Smooth muscle cell (in vitro differentiated cells): ENCODE measurements around the gene ZBTB45. TPM values are rescaled to one million over a fixed set of nuclear protein-coding genes. Genes with fewer than 3 reads are reported as not detected.

Experiments used
- DNase-seq: peaks from one replicate; lab custom pipeline; 2025; ENCODE audit not compliant: unreplicated experiment; lab: John Stamatoyannopoulos, UW
- H2AFZ ChIP-seq: fragments of 200-600 bp; sonication (generic); 2 replicates; pipeline ENCODE4 v1.6.0; 2016; ENCODE audit warnings: antibody characterized with exemption, low read depth, mild to moderate bottlenecking
- H3F3A ChIP-seq: fragments of 200-600 bp; sonication (generic); 2 replicates; pipeline ENCODE4 v1.6.0; 2017; ENCODE audit warnings: antibody characterized with exemption, low read depth
- H3K27ac ChIP-seq: fragments of 200-600 bp; sonication (generic); 2 replicates; pipeline ENCODE4 v1.5.1; 2016; ENCODE audit warnings: low read depth, mild to moderate bottlenecking
- H3K27me3 ChIP-seq: fragments of 200-600 bp; sonication (generic); 2 replicates; pipeline ENCODE4 v1.6.1; 2016; ENCODE audit warnings: low read depth, mild to moderate bottlenecking
- H3K36me3 ChIP-seq: fragments of 200-600 bp; sonication (generic); 2 replicates; pipeline ENCODE4 v1.5.1; 2016; ENCODE audit warnings: low read depth
- H3K4me1 ChIP-seq: fragments of 200-600 bp; sonication (generic); 2 replicates; pipeline ENCODE4 v1.5.1; 2016; ENCODE audit warnings: low read depth
- H3K4me2 ChIP-seq: fragments of 200-600 bp; sonication (generic); 2 replicates; pipeline ENCODE4 v1.6.0; 2016; ENCODE audit warnings: mild to moderate bottlenecking
- H3K4me3 ChIP-seq: fragments of 200-600 bp; sonication (generic); 2 replicates; pipeline ENCODE4 v1.5.1; 2016; ENCODE audit warnings: mild to moderate bottlenecking
- H3K79me2 ChIP-seq: fragments of 200-600 bp; sonication (generic); 2 replicates; pipeline ENCODE4 v1.6.0; 2016; ENCODE audit warnings: low read depth, mild to moderate bottlenecking
- H3K9ac ChIP-seq: fragments of 200-600 bp; sonication (generic); 2 replicates; pipeline ENCODE4 v1.6.0; 2016; ENCODE audit warnings: low read depth
- H3K9me3 ChIP-seq: fragments of 200-600 bp; sonication (generic); replicated peaks from 2 replicates; pipeline ENCODE4 v1.5.1; 2016; ENCODE audit warnings: low read depth
- H4K20me1 ChIP-seq: fragments of 200-600 bp; sonication (generic); 2 replicates; pipeline ENCODE4 v1.6.0; 2016; ENCODE audit warnings: low read depth
- CTCF ChIP-seq: fragments of 200-600 bp; sonication (generic); IDR thresholded peaks from 2 replicates; pipeline ENCODE4 v1.5.1; 2017; ENCODE audit warnings: borderline replicate concordance, mild to moderate bottlenecking, antibody characterized with exemption; ENCODE audit not compliant: insufficient read depth, poor library complexity, severe bottlenecking
- WGBS: methylation state at CpG from one replicate; pipeline ENCODE4 v1.1.7; 2016; ENCODE audit warnings: low lambda C conversion rate; 5-methylcytosine and 5-hydroxymethylcytosine counted together
- polyA plus RNA-seq: library from polyadenylated mRNA; unstranded; fragments of >200 nt; fragmentation: Nextera tagmentation; extraction: Ambion mirVana; gene quantifications from 2 replicates; pipeline ENCODE4 v1.2.1, GENCODE V29; 2016
- total RNA-seq: library from RNA; depleted of rRNA; stranded (reverse); fragments of >200 nt; gene quantifications from 2 replicates; pipeline ENCODE4 v1.2.3, GENCODE V29; 2014

The ZBTB45 gene
- total and polyA plus RNA-seq, 2 experiments from 2014 or later = 8.7 to 23.7 TPM

DNA sequence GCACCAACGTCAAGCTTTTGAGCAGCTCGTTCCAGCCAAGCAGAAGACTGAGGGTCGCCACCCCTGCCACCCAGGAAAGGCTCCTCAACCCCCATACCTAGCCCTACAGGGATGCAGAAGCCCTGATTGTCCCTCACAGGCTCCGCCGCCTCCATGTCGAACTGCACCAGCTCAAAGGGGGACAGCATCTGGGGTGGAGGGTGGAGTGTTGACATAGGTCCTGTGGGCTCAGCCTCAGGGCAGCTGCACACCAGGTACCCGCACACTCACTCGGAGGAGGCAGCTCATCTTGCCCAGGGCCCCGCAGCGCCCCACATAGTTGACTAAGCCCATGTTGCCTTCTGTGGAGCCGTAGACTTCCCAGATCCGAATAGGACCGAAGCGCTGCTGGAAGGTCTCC is 19.4 kb downstream of the ZBTB45 start:
- TF ChIP-seq CTCF = no peak
- no peak for DNase-seq
- Histone ChIP-seq H3K27ac (no peak overlapping the region), H3K36me3 (no peaks in the 10 kb centered on the region), H3K79me2 (no peaks in the 10 kb centered on the region), H3K4me3 (peak overlapping the region; percentile 59), H3F3A (no peaks in the 10 kb centered on the region), H3K4me2 (peak overlapping the region; percentile 85), H3K9ac (no peak overlapping the region), H3K9me3 (no peaks in the 10 kb centered on the region), H3K27me3 (no peaks in the 10 kb centered on the region), H3K4me1 (peaks cover 4% of the 10 kb centered on the region), H4K20me1 (no peaks in the 10 kb centered on the region), H2AFZ (no peak overlapping the region)
- 96% methylated on average over 14 of the region's 14 CpGs for WGBS

DNA sequence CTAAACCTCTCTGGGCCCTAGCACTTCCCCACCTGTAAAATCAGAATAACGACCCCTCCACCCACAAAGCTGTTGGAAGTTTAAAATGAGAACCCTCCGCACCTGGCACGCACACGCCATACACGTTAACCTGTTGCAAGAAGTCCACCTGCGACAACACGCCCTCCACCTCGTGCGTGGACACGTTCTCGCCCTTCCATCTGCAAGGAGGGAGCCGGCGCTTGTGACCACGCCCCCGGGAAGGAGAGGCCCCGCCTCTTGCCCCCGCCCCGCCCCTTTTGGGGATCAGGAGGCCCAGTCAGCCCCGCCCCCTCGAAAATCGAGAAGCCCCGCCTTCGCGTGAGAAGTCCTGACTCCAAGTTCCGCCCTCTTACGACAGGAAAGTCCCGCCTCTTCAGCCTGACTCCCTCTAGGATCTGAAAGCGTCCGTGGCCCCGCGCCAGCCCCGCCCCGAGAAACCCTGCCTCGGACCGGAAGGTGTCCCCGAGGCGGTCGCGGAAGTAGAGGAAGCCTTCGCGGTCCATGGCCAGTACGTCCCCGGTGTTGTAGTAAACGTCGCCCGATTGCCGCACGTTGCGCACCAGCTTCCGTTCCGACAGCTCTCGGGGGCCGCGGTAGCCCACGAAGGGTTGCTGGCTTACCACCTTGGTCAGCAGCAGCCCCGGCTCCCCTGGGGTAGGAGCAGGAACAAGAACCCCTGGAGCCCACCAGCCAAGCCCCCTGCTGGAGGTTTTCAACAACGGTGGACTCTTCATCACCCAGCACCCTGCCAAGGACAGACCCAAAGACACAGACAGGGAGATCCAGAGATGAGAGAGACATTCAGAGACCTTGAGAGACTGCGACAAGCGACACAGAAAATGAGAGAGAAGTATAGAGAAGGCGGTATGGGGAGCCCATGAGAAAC is 20.3 kb downstream of the ZBTB45 start:
- H3F3A ChIP-seq = no peaks in the 10 kb centered on the region
- H3K27ac ChIP-seq = peak overlapping the region; percentile 46
- H3K27me3 ChIP-seq = no peaks in the 10 kb centered on the region
- no peaks in the 10 kb centered on the region for H4K20me1 ChIP-seq
- peak overlapping the region; percentile 59 for H3K4me3 ChIP-seq
- DNase-seq = peak; percentile 97
- H3K36me3 ChIP-seq = no peaks in the 10 kb centered on the region
- H3K79me2 ChIP-seq = no peaks in the 10 kb centered on the region
- 3% methylated on average over 48 of the region's 60 CpGs for WGBS
- peak overlapping the region; percentile 51 for H3K9ac ChIP-seq
- peak overlapping the region; percentile 86 for H3K4me2 ChIP-seq
- peaks cover 4% of the 10 kb centered on the region for H3K4me1 ChIP-seq
- peak overlapping the region; percentile 63 for H2AFZ ChIP-seq
- TF ChIP-seq CTCF = peak; percentile 42
- H3K9me3 ChIP-seq = no peaks in the 10 kb centered on the region

- Histone ChIP-seq H3F3A (no peaks in the 10 kb centered on the region), H4K20me1 (no peaks in the 10 kb centered on the region), H3K4me3 (peak overlapping the region; percentile 59), H3K4me1 (peaks cover 4% of the 10 kb centered on the region), H3K36me3 (no peaks in the 10 kb centered on the region), H3K9ac (no peak overlapping the region), H3K79me2 (no peaks in the 10 kb centered on the region), H3K4me2 (peak overlapping the region; percentile 86), H2AFZ (peak overlapping the region; percentile 35), H3K9me3 (no peaks in the 10 kb centered on the region), H3K27me3 (no peaks in the 10 kb centered on the region), H3K27ac (no peak overlapping the region)
- WGBS = 59% methylated on average over 21 of the region's 22 CpGs
- no peak for DNase-seq
- no peak for TF ChIP-seq CTCF
These were observed 21.1 kb downstream of the ZBTB45 start for GRCh38 chr19:58498316-58499020.
